ENCODE results near the gene CKM.

CKM gene

DNA sequence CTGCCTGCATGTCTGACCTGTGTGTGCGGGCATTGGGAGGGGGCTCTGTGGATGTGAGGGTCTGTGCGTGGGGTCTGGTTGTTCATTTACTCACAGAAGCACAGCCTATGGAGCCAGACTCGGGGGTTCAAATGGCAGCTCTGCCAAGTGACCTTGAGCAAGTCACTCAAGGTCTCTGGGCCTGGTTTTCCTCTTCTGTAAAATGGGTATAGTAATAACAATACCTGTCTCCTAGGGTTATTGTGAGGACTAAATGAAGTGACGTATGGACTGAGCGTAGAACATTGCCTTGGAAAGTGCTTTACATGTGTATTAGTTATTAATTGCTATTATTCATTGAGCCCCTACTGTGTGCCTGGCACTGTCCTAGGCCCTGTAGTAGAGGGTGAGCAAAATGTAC, 24.4 kb downstream of the CKM start:
- Mint-ChIP-seq H3K27me3 (ENCODE audit: low read depth) (no peaks in the 10 kb centered on the region), H3K9me3 (no peaks in the 10 kb centered on the region), H3K36me3 (ENCODE audit: low read depth) (peaks cover 65% of the 10 kb centered on the region), H3K27ac (no peak overlapping the region), H3K4me3 (no peak overlapping the region), H3K4me1 (no peaks in the 10 kb centered on the region)
- no peak for TF ChIP-seq CTCF (IDR thresholded peaks at IDR 0.05; ENCODE audit: unreplicated experiment in 3 of 3)

- peaks cover 69% of the 10 kb centered on the region for H3K36me3 Mint-ChIP-seq (ENCODE audit: low read depth)
- TF ChIP-seq CTCF (IDR thresholded peaks at IDR 0.05; ENCODE audit: unreplicated experiment in 3 of 3), result no peak
- H3K27me3 Mint-ChIP-seq (ENCODE audit: low read depth), result no peaks in the 10 kb centered on the region
- peaks cover 2% of the 10 kb centered on the region for H3K9me3 Mint-ChIP-seq
- no peak overlapping the region for H3K27ac Mint-ChIP-seq
- no peaks in the 10 kb centered on the region for H3K4me1 Mint-ChIP-seq
- no peak overlapping the region for H3K4me3 Mint-ChIP-seq
Observed at GRCh38 chr19:45297674-45298073, 25.0 kb downstream of the CKM start.

- no peak for TF ChIP-seq CTCF (IDR thresholded peaks at IDR 0.05; ENCODE audit: unreplicated experiment in 3 of 3)
- H3K4me3 Mint-ChIP-seq, result no peak overlapping the region
- no peaks in the 10 kb centered on the region for H3K27me3 Mint-ChIP-seq (ENCODE audit: low read depth)
- peaks cover 77% of the 10 kb centered on the region for H3K36me3 Mint-ChIP-seq (ENCODE audit: low read depth)
- H3K9me3 Mint-ChIP-seq, result peaks cover 5% of the 10 kb centered on the region
- no peak overlapping the region for H3K27ac Mint-ChIP-seq
- H3K4me1 Mint-ChIP-seq, result no peaks in the 10 kb centered on the region
Observed at GRCh38 chr19:45296355-45296754, 26.3 kb downstream of the CKM start.

DNA sequence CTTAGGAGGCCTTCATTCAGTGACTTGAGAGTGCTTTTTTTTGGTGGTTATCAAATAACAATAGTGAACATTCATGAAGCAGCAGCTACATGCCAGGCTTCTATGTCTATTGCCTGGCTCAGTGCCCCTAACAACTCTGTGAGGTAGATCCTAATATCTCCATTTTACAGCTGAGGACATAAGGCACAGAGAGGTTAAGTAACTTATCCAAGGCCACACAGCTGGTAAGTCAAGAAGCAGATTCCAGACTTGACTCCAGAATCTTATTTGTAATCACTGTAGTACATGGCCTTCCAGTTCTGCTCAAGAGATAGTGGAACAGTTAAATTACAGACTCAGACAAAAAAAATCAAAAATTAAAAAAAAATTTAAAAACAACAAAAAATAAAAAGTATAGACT, 26.8 kb downstream of the CKM start:
- no peaks in the 10 kb centered on the region for H3K27me3 Mint-ChIP-seq (ENCODE audit: low read depth)
- H3K9me3 Mint-ChIP-seq, result peaks cover 5% of the 10 kb centered on the region
- no peak overlapping the region for H3K4me3 Mint-ChIP-seq
- no peak overlapping the region for H3K27ac Mint-ChIP-seq
- no peak for TF ChIP-seq CTCF (IDR thresholded peaks at IDR 0.05; ENCODE audit: unreplicated experiment in 3 of 3)
- H3K36me3 Mint-ChIP-seq (ENCODE audit: low read depth), result peaks cover 79% of the 10 kb centered on the region
- no peaks in the 10 kb centered on the region for H3K4me1 Mint-ChIP-seq

GRCh38 chr19:45294291-45295029, 28.2 kb downstream of the CKM start:
- H3K27ac Mint-ChIP-seq, result no peak overlapping the region
- H3K36me3 Mint-ChIP-seq (ENCODE audit: low read depth), result peaks cover 72% of the 10 kb centered on the region
- no peaks in the 10 kb centered on the region for H3K4me1 Mint-ChIP-seq
- no peak for TF ChIP-seq CTCF (IDR thresholded peaks at IDR 0.05; ENCODE audit: unreplicated experiment in 3 of 3)
- H3K4me3 Mint-ChIP-seq, result no peak overlapping the region
- no peaks in the 10 kb centered on the region for H3K27me3 Mint-ChIP-seq (ENCODE audit: low read depth)
- H3K9me3 Mint-ChIP-seq, result peaks cover 5% of the 10 kb centered on the region

DNA sequence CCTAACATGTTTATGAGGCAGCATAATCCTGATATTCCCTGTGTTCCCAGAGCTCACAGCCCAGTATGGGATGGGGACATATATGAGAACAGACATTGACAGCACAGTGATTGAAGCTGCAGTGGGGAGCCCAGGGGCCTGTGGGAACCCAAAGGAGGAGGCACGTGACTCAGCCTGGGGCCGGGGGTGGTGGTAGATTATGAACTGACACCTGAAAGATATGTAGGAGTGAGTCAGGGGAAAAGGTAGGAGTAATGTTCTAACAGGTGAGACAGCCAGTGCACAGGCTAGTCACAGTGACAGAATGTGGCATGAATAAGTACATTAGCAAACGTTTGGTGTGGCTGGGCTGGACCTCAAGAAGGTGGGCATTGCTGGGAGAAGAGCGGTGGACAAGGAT, 29.0 kb downstream of the CKM start:
- peaks cover 69% of the 10 kb centered on the region for H3K36me3 Mint-ChIP-seq (ENCODE audit: low read depth)
- TF ChIP-seq CTCF (IDR thresholded peaks at IDR 0.05; ENCODE audit: unreplicated experiment in 3 of 3), result no peak
- H3K9me3 Mint-ChIP-seq, result peaks cover 5% of the 10 kb centered on the region
- H3K4me3 Mint-ChIP-seq, result no peak overlapping the region
- no peak overlapping the region for H3K27ac Mint-ChIP-seq
- H3K27me3 Mint-ChIP-seq (ENCODE audit: low read depth), result no peaks in the 10 kb centered on the region
- H3K4me1 Mint-ChIP-seq, result no peaks in the 10 kb centered on the region
